Measurements from ENCODE around the gene RASAL1.

The RASAL1 gene

DNA sequence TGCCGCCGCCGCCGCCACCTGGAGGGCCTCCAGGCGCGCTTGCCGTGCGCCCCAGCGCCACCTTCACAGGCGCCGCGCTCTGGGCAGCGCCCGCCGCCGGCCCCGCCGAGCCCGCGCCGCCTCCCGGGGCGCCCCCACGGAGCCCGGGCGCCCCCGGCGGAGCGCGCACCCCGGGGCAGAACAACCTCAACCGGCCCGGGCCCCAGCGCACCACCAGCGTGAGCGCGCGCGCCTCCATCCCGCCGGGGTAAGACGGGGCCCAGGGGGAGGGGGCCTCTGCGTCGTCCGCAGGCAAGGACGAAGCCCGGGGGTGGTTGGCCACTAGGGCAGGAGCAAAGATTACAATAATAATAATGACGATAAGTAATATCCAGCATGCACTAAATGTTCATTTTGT lies 57.7 kb downstream of the RASAL1 start:
- DNase-seq (ENCODE audit: extremely low read depth in 1 of 2, low read depth in 1 of 2) = no peak

DNA sequence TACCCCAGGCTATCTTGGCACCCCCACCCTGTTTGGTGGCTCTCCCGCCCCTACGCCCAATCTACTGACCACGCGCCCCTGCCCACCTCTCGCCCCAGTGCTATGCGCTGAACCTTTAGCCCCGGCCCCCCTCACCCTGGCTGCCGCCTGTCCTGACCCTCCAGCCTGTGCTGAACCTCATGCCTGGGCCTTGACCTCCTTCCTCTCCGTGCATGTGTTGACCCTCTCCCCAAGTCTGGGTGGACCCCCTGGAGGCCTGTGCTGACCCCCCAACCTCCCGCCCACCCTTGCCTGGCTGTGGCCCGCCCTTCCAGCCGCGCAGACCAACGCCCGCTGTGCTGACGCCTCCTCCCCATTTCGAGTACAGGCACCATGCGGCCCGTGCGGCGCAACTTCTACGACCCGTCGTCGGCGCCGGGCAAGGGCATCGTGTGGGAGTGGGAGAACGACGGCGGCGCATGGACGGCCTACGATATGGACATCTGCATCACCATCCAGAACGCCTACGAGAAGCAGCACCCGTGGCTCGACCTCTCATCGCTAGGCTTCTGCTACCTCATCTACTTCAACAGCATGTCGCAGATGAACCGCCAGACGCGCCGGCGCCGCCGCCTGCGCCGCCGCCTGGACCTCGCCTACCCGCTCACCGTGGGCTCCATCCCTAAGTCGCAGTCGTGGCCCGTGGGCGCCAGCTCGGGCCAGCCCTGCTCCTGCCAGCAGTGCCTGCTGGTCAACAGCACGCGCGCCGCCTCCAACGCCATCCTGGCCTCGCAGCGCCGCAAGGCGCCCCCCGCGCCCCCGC lies 58.3 kb downstream of the RASAL1 start:
- DNase-seq (ENCODE audit: extremely low read depth in 1 of 2, low read depth in 1 of 2) = no peak

DNA sequence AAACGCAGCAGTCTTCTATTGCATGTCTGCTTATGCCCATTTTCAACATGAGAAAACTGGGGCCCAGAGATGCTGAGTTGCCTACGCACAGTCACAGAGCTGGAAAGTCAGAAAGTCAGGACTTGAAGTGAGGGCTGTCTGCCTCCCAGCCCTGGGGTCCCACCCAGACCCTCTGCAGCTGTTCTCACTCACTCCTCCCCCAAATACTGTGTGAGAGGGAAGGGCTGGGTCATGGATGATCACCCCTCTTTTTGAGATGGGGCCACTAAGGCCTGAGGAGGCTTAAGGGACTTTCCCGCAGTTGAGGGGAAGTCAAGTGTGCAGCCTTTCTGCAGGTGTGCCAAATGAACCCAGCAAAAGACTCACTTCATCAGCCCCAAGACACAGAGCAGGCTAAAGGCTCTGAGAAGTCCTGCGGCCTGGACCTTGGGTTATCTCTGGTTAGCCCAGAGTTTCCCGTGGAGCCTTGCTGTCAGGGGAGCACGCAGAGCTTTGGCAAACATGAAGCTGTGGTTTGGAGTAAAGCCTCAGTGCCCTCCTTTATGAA lies 60.4 kb downstream of the RASAL1 start:
- DNase-seq (ENCODE audit: extremely low read depth in 1 of 2, low read depth in 1 of 2) = no peak

DNA sequence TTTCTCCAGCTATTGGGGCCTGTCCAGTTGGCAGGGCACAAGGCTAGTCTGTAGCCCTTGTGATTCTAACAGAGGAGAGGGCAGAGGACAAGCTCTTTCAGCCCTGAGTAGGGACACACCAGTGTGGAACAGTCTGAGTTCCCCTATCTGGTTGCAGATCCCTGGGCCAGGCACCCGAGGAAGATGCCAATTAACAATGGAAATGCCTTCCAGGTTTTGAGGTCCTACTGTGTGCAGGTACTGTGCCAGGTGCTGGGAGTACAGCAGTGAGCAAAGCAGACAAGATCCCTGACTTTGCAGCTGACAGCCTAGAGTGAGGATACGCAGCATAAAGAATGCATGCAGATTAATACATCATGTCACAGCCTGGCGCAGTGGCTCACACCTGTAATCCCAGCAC lies 62.0 kb downstream of the RASAL1 start:
- DNase-seq (ENCODE audit: extremely low read depth in 1 of 2, low read depth in 1 of 2) = no peak

DNA sequence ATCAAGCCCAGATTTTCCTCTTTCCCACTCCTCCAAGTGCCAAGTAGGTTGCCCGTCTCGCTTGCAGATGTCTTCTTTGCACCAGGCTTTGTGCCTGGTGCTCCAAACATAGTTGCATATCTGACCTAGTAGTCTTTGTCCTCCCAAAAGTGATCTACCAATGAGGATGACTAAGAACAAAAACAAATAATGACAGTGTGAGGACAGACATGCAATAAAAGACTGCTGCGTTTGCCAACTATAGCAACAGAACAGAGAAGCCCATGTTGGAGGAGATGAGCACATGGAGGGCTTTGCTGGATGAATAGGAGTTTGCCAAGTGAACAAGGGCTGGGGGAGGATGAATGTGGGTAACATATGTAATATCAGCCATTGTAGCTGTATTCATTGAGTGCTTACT lies 63.4 kb downstream of the RASAL1 start:
- no peak for DNase-seq (ENCODE audit: extremely low read depth in 1 of 2, low read depth in 1 of 2)

DNA sequence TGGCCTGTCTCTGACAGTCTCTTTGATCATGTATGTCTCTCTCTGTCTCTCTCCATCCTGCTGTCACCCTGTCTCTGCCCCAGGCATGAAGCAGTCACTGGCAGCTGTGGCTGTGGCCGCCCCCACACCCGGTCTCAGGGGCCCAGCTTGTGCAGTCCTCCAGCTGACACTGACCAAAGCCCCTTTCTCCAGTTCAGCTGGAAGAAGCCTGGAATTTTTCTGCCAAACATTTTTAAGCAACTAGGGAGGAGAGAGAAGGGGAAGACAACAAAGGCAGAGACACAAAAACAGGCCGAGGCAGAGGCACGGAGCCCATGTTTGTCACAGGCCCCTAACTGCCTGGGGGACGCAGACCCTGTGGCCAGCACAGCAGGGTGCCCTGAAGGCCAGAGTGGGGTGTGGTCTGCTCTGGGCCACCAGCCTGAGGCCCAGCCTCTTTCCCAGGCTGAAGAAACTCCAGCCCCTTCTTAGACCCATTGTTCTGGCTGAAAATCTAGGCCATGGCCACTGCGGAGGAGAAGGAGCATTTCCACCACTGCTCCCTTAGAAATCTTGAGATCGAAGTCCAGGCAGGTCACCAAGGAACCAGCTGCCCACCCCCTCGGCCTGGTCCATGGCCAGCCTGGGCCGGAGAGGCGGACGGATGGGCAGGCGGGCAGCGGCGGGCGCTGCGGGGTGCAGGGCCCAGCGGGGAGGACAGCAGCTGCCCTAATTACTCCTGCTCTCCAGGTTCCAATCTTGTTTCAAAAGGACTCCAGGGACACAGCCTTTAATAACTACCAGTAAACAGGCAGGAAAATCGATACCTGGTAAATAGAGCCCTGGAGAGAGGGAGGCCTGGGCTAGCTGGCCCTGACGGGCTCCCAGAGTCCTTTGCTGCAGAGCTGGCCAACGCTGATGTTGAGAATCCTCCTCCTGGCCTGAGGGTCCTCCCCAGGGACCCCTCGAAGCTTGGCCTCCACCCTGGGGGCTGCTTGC lies 64.1 kb downstream of the RASAL1 start:
- no peak for DNase-seq (ENCODE audit: extremely low read depth in 1 of 2, low read depth in 1 of 2)

DNA sequence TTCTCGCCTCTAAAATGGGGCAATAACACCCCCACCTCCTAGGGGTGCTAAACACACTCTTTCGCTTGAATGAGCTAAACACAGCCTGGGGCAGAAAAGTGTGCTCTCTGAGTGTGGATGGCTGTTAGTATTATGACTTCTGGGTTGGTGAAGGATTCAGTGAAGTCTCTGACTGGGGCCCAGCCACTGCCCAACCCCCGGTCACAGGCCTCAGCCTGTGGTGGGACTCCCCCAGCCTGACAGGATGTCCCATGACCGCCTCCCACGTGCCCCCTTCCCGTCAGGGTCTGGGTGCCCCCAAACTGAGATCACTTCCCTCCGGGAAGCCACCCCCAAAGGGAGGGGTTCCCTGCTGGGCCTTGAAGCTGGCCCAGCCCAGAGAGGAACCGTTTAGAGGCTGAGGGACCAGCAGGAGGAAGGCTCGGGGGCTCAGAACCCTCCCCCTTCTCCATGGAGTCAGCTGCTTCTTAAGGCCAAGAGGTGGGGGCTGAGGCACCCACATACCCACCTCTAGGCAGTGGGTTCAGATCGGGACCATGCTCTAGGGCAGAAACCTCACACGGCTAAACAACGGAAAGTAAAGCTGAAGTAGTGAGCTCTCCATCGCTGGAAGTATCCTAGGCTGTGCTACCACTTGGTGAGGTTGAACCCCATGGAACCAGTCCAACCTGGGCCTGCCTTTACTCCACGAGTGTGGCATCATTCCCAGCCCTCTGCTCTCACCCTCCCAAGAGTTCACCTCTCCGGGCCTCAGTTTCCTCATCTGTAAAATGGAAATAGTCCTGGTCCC lies 65.2 kb downstream of the RASAL1 start:
- no peak for DNase-seq (ENCODE audit: extremely low read depth in 1 of 2, low read depth in 1 of 2)

DNA sequence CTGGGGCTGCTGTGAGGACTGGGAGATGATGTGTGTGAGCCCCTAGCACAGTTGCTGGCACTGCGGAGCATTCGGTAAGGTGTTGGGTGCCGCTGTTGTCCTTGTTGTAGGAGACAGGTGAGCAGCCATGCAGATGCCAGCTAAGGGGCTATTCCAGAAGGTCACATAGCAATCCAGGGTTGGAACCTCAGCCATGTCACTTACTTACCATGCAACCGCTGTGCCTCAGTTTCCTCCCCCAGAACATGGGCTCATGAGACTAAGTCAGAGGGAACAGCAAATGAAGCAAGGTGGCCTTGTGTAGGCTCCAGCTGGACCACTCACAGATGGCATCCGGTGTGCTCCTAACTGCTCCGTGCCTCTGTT lies 65.8 kb downstream of the RASAL1 start:
- DNase-seq (ENCODE audit: extremely low read depth in 1 of 2, low read depth in 1 of 2) = no peak

DNA sequence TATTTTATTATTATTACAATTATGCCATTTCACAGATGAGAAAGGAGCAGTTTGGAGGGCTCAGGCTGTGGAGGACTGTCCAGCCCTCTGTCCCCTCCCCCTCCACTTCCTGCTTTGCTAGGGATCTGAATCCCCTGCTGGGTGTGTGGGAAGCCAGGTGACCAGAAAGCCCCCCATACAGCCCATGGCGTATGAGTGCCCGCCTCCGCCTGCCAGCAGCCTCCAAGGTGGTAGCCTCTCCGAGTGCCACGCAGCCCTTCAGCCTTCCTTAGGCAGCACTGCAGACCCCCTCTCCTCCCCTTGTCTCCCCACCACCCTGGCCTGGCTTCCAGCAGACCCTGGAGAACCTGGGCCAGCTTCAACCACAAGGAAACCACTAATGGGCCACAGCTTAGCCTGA lies 66.4 kb downstream of the RASAL1 start:
- DNase-seq (ENCODE audit: extremely low read depth in 1 of 2, low read depth in 1 of 2) = no peak

DNA sequence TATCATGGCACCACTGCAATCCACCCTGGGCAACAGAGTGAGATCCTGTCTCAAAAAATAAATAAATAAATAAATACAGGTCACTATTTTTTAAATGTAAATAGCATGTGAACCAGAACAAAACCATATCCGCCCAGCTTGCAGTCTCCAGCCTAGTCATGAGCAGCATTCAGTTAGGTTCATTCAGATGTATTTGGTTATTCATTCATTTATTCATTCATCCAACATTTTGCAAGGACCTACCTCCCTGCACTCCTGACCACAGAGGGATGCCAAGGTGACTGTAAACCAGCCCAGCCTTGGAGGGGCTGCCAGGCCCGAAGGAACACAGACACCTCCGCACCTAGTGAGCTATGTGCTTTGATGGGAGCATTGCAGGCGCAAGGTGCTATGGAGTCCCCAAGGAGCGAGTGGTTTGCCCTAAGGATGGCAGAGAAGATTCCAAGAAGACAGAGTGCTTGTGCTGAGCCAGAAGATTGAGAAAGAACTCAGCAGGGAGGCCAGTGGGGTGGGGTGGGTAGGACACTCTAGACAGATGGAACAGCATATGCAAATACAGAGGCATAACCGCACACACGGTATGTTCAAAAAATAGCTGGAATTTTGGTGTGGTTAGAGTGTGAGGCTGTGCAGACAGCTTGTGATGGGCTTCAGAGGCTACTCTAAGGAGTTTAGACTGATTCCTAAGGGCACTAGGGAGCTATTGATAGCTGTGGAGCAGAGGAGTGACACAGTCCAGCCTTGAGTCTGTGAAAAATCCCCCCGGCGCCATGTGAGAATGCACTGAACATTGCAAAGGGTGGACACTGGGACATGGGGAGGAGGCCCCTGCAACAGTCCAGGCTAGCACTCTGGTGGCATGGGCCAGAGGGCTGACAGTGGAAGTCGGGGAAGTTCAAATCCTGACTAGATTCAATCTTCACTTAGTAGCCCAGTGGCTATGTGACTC lies 67.3 kb downstream of the RASAL1 start:
- DNase-seq (ENCODE audit: extremely low read depth in 1 of 2, low read depth in 1 of 2) = no peak

DNA sequence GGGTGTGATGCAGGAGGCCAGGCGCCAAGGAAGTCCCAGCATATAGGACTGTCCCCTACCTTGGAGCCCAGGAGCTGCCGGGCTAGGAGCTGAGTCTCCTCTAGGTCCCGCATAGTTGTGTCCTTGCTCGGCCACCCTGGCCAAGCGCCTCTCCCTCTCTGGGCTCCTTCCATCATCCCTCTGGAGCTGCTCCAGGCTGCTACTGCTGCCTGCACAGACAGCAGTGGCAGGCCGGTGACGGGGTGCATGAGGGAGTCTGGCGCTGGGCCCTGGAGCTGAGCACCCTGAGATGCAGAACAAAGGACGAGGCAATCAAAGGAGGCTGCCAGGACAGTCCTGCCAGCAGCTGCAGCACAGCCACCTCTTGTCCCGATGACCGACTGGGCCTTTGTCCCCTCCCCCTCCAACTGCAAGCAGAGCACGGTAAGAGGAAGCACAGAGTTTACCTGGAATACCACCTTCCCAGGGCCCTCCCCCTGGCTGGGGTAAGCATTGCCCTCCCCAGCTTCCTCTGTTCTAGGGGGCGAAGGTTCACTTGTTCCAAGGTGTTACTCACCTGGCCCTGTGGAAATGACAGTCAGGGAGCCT lies 68.7 kb downstream of the RASAL1 start:
- DNase-seq (ENCODE audit: extremely low read depth in 1 of 2, low read depth in 1 of 2) = no peak

DNA sequence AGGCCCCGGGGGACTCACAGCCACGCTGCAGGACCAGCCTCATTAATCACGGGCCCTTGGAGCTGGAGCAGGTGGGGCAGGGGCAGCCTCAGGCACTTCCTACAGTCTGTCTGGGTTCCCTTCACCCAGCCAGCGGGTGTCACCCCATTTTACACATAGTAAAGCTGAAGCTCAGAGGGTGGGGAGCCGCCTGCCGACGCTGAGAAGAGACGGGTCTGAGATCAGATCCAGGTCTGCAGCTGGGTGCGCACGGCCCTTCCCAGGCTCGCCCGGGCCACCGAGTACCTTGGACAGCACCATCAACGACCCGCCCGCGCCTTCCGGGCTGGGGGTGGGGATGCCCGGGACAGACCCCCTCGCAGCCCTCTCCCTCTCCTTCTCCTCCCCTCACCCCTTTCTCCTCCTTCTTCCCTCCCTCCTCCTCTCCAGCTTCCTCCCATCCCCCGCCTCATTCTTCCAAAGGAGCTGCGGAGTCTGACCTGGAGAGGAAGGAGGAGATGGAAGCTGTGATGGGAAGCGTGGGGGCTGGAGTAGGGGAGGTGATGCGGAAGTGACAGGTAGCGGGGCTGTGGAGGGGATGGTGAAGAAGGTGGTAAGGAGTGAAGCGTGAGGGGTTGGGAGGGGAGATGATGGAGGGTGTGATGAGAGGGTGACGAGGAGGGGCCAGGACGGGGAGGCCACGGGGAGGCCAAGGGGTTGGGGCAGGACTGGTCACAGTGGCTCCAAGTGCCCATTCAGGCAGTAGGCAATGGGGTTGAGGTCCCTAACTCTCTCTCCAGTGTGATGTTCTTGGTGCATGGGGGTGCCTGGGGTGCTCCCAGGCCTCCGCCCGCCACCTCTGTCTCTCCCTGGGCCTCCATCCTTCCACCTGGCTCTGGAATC lies 70.2 kb downstream of the RASAL1 start:
- no peak for DNase-seq (ENCODE audit: extremely low read depth in 1 of 2, low read depth in 1 of 2)

DNA sequence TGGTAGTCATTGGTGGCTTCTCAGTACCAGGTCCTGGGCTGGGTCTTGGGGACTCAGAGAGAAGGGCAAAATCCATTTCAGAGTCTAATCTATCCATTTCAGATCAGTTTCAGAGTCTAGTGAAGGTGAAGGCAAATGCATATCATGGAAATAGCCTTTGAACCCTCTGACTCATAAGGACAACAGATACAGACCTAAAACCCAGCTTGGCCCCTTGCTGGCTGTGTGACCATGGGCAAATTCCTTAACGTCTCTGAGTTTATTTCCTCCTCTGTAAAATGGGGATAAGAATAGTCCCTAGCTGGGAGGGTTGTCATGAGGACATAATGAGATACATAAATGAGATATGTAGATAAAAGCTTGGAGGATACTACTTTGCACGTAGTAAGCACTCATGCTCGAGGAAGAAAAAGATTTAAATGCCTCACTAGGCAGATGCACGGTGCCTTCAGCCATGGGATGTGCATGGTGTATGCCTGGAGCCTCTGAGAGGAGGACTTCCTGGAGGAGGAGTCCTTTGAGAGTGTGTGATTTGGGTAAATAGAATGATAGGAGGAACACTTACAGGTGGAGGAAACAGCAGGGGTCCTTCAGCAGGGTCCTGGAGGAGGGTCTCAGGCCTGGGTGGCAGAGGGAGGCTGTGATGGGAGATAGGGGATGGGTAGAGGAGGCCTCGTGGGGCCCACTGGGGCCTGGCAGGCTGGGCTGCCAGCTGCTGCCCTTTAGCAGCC lies 71.0 kb downstream of the RASAL1 start:
- no peak for DNase-seq (ENCODE audit: extremely low read depth in 1 of 2, low read depth in 1 of 2)

DNA sequence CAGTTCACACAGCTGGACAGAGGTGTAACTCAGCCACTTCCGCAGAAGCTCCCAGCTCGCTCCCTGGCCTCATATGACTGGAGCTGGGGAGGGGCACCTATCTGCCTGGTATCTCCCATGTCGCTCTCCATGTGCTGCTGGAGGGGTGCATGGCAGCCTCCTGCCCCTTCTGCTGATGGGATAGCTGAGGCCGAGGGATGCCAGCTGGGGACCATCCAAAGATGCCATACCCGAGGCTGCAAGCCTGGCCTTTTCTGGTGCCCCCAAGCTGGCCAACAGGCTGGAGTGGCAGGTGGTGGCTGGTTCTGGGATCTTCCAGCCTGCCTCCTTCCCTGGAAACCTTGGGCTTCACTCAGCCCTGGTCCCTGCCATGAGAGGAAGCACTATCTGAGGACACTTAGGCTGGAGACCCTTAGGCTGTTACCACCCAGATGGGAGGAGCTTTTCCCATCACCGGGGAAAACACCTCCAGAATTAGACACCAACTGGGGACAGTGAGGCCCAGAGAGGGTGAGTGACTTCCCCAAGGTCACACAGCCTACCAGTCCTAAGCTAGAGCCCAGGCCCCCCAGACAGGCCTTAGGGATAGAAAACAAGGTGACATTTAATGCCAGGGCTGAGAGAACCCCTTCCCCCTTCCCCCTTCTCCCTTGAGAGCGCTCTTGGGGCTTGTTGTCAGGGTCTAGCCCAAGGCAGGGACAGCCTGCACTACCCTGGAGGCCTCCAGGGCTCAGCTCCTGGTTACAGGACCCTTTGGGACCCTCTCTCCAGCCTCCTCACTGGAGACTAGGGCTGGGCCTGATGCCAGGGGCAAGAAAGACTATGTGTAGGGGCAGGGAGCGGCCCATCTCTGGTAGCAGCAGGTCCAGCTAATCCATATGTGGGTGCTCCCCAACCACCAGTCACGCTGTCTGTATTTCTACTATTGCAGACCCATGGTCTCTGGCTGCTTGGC lies 71.9 kb downstream of the RASAL1 start:
- no peak for DNase-seq (ENCODE audit: extremely low read depth in 1 of 2, low read depth in 1 of 2)

DNA sequence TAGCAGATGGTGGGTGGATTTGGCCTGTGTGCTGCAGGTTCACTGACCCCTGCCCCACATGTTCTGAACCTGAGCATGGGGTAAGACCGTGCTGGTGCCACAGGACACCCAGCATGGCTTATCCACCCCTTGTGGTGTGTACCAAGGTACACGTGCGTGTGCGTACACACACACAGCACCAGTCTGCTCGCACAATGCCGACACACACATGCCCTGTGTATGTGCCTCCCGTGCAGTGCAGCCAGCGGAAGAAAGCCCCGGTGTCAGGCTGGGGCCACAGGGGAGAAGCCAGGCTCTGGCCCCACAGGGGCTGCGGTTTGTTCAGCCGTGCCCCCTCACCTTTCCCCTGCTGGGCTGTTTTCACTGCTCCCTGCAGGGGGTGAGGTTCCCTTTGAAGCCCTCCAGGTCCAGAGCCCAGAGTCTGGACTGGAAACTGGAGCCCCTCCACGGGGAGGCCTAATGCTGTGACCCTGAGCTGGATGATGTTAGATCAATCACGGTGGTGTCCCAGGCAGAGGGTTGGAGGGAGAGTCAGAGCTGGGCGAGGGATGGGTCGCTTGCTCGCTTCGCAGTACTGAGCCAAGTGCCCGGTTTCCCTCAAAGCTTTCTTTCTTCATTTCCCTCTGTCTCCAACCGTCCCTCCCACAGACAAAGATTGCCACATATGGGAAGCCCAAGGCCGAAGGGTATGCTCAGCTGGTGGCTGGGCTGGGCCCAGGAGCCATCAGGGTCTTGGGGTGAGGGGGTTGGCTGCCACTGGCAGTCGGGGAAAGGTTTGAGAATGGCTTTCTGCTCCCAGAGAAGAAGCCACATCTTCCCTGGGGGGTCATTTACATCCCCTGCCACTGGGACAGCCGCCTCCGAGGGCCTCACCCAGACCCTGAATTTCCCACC lies 72.8 kb downstream of the RASAL1 start:
- DNase-seq (ENCODE audit: extremely low read depth in 1 of 2, low read depth in 1 of 2) = no peak

Measured in activated CD8-positive, alpha-beta memory T cell treated with anti-CD3 and anti-CD28 coated beads for 1 hour (primary cell).